ENCODE data around the gene MID1. TPM values are rescaled to one million over a fixed set of nuclear protein-coding genes. Genes with fewer than 3 reads are reported as not detected.

Gene MID1
- total RNA-seq, 4 donors from 2014 or later, result 5.0 to 8.0 (median 6.4) TPM

- no peak for TF ChIP-seq POLR2AphosphoS5 (IDR thresholded peaks at IDR 0.05)
- no peak for TF ChIP-seq CTCF (IDR thresholded peaks at IDR 0.05)
- TF ChIP-seq POLR2A (IDR thresholded peaks at IDR 0.05), result no peak
- TF ChIP-seq EP300 (IDR thresholded peaks at IDR 0.05), result no peak
- H3K9me3 ChIP-seq, result no peaks in the 10 kb centered on the region
- WGBS, result 75% methylated on average over 4 of the region's 4 CpGs
- H3K27me3 ChIP-seq, result no peaks in the 10 kb centered on the region
- no peak overlapping the region for H3K4me3 ChIP-seq
- no peaks in the 10 kb centered on the region for H3K4me1 ChIP-seq
- no peak for DNase-seq (ENCODE audit: low spot score in 2 of 2)
- H3K27ac ChIP-seq, result no peak overlapping the region
- no peaks in the 10 kb centered on the region for H3K36me3 ChIP-seq
Observed at GRCh38 chrX:10557166-10557565, 63.2 kb downstream of the MID1 start.

GRCh38 chrX:10556405-10556804, 64.0 kb downstream of the MID1 start:
- Histone ChIP-seq H3K27me3 (no peaks in the 10 kb centered on the region), H3K27ac (no peak overlapping the region), H3K9me3 (no peaks in the 10 kb centered on the region), H3K4me3 (no peak overlapping the region), H3K4me1 (no peaks in the 10 kb centered on the region), H3K36me3 (no peaks in the 10 kb centered on the region)
- no peak for DNase-seq (ENCODE audit: low spot score in 2 of 2)
- WGBS, result 76% methylated on average over 5 of the region's 5 CpGs
- TF ChIP-seq CTCF (IDR thresholded peaks at IDR 0.05), result no peak
- no peak for TF ChIP-seq POLR2AphosphoS5 (IDR thresholded peaks at IDR 0.05)
- no peak for TF ChIP-seq POLR2A (IDR thresholded peaks at IDR 0.05)
- TF ChIP-seq EP300 (IDR thresholded peaks at IDR 0.05), result no peak

GRCh38 chrX:10555846-10556245, 64.5 kb downstream of the MID1 start:
- no peaks in the 10 kb centered on the region for H3K9me3 ChIP-seq
- H3K27me3 ChIP-seq, result no peaks in the 10 kb centered on the region
- no peak overlapping the region for H3K4me3 ChIP-seq
- DNase-seq (ENCODE audit: low spot score in 2 of 2), result no peak
- no peaks in the 10 kb centered on the region for H3K36me3 ChIP-seq
- no peak overlapping the region for H3K27ac ChIP-seq
- TF ChIP-seq POLR2A (IDR thresholded peaks at IDR 0.05) (no peak), CTCF (IDR thresholded peaks at IDR 0.05) (no peak), EP300 (IDR thresholded peaks at IDR 0.05) (no peak), POLR2AphosphoS5 (IDR thresholded peaks at IDR 0.05) (no peak)
- 56% methylated on average over 4 of the region's 4 CpGs for WGBS
- H3K4me1 ChIP-seq, result no peaks in the 10 kb centered on the region

GRCh38 chrX:10554612-10555270, 65.6 kb downstream of the MID1 start:
- WGBS, result 73% methylated on average over 6 of the region's 6 CpGs
- DNase-seq (ENCODE audit: low spot score in 2 of 2), result no peak
- Histone ChIP-seq H3K27ac (no peak overlapping the region), H3K36me3 (no peaks in the 10 kb centered on the region), H3K27me3 (no peaks in the 10 kb centered on the region), H3K9me3 (no peaks in the 10 kb centered on the region), H3K4me3 (no peak overlapping the region), H3K4me1 (no peaks in the 10 kb centered on the region)
- TF ChIP-seq POLR2AphosphoS5 (IDR thresholded peaks at IDR 0.05), result no peak
- TF ChIP-seq POLR2A (IDR thresholded peaks at IDR 0.05), result no peak
- TF ChIP-seq CTCF (IDR thresholded peaks at IDR 0.05), result no peak
- TF ChIP-seq EP300 (IDR thresholded peaks at IDR 0.05), result no peak

- Histone ChIP-seq H3K36me3 (no peaks in the 10 kb centered on the region), H3K27me3 (no peaks in the 10 kb centered on the region), H3K9me3 (no peaks in the 10 kb centered on the region), H3K4me3 (no peak overlapping the region), H3K27ac (no peak overlapping the region), H3K4me1 (no peaks in the 10 kb centered on the region)
- no peak for TF ChIP-seq EP300 (IDR thresholded peaks at IDR 0.05)
- no peak for TF ChIP-seq POLR2AphosphoS5 (IDR thresholded peaks at IDR 0.05)
- no peak for TF ChIP-seq CTCF (IDR thresholded peaks at IDR 0.05)
- TF ChIP-seq POLR2A (IDR thresholded peaks at IDR 0.05), result no peak
- DNase-seq (ENCODE audit: low spot score in 2 of 2), result no peak
- 57% methylated on average over 2 of the region's 2 CpGs for WGBS
Observed at GRCh38 chrX:10549280-10549679, 71.1 kb downstream of the MID1 start.

Measured in suprapubic skin (tissue), 4 donors.